Osteocyte (in vitro differentiated cells): ENCODE measurements around the gene WNT7B. TPM values are rescaled to one million over a fixed set of nuclear protein-coding genes. Genes with fewer than 3 reads are reported as not detected.

Experiments used
- DNase-seq: peaks from one replicate; pipeline ENCODE4 v3.0.0; 2021; ENCODE audit warnings: mixed read lengths; ENCODE audit not compliant: unreplicated experiment; ENCODE audit errors: extremely low spot score
- H3K27ac Mint-ChIP-seq: one replicate; pipeline ENCODE4 v1.8.0; 2021; ENCODE audit warnings: mild to moderate bottlenecking, mixed read lengths; ENCODE audit not compliant: unreplicated experiment
- H3K27me3 Mint-ChIP-seq: one replicate; pipeline ENCODE4 v1.8.0; 2021; ENCODE audit warnings: mixed read lengths; ENCODE audit not compliant: unreplicated experiment
- H3K36me3 Mint-ChIP-seq: one replicate; pipeline ENCODE4 v1.8.0; 2021; ENCODE audit warnings: mixed read lengths; ENCODE audit not compliant: unreplicated experiment
- H3K4me1 Mint-ChIP-seq: one replicate; pipeline ENCODE4 v1.8.0; 2021; ENCODE audit warnings: mixed read lengths; ENCODE audit not compliant: unreplicated experiment
- H3K4me3 Mint-ChIP-seq: one replicate; pipeline ENCODE4 v1.8.0; 2021; ENCODE audit warnings: mild to moderate bottlenecking, moderate library complexity, mixed read lengths; ENCODE audit not compliant: unreplicated experiment
- H3K9me3 Mint-ChIP-seq: one replicate; pipeline ENCODE4 v1.8.0; 2021; ENCODE audit warnings: mixed read lengths; ENCODE audit not compliant: unreplicated experiment
- CTCF ChIP-seq: fragments of 200-600 bp; sonication (generic); IDR thresholded peaks from 2 replicates; pipeline ENCODE4 v1.5.0; 2021; ENCODE audit warnings: antibody characterized with exemption, mild to moderate bottlenecking, moderate library complexity
- total RNA-seq: library from RNA; stranded (reverse); gene quantifications from 2 replicates; pipeline ENCODE4 v1.2.1, GENCODE V29; 2021

The WNT7B gene
- total RNA-seq, 1 donor from 2014 or later, result 2.3 TPM

DNA sequence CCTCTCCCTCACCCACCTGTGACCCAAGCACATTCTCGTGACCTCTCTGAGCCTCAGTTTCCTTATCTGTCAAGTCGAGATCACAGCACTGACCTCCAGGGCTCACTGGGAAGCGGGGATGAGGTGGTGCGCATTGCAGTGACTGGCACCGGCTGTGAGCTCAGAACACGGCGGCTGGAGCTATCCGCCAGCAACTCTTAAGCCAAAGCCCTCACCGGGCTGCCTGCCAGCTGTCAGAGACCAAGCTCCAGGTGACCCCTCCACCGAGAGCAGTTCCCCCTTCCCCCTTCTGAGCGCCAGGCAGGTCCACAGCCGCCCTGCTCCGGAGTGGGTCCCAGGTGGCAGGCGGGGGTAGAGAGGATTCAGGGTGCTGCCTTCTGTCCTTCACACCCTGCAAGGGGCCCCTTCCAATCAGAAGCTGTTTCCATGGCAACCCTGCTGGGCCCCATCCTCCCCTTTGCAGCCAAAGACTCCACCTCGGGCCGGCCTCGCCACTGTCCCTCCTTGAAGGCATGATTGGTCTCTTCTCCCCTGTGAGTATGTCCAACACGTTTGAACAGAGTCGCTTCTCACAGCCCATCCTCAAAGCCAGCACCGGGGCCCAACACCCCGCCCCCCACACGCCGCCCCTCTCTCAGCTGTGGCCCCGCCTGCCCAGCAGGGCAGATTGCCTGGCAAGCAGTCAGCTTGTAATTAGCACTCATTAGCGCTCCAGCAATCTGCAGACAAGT is 98.7 kb downstream of the WNT7B start:
- DNase-seq, result peak; percentile 79

GRCh38 chr22:45877651-45878050 is 99.3 kb downstream of the WNT7B start:
- TF ChIP-seq CTCF, result no peak
- Mint-ChIP-seq H3K27me3 (peaks cover 17% of the 10 kb centered on the region), H3K27ac (no peak overlapping the region), H3K4me1 (no peaks in the 10 kb centered on the region), H3K36me3 (peaks cover 8% of the 10 kb centered on the region), H3K4me3 (no peak overlapping the region), H3K9me3 (peaks cover 12% of the 10 kb centered on the region)
- DNase-seq, result no peak

More for the DNA sequence above, 98.7 kb downstream of the WNT7B start:
- H3K27ac Mint-ChIP-seq, result no peak overlapping the region
- no peaks in the 10 kb centered on the region for H3K4me1 Mint-ChIP-seq
- TF ChIP-seq CTCF, result no peak
- peaks cover 11% of the 10 kb centered on the region for H3K27me3 Mint-ChIP-seq
- peaks cover 2% of the 10 kb centered on the region for H3K36me3 Mint-ChIP-seq
- peaks cover 7% of the 10 kb centered on the region for H3K9me3 Mint-ChIP-seq
- H3K4me3 Mint-ChIP-seq, result no peak overlapping the region

GRCh38 chr22:45877036-45877380 is 100.0 kb downstream of the WNT7B start:
- peak; percentile 65 for DNase-seq
- H3K4me3 Mint-ChIP-seq, result no peak overlapping the region
- peaks cover 15% of the 10 kb centered on the region for H3K9me3 Mint-ChIP-seq
- TF ChIP-seq CTCF, result no peak
- no peaks in the 10 kb centered on the region for H3K4me1 Mint-ChIP-seq
- H3K36me3 Mint-ChIP-seq, result peaks cover 9% of the 10 kb centered on the region
- no peak overlapping the region for H3K27ac Mint-ChIP-seq
- peaks cover 18% of the 10 kb centered on the region for H3K27me3 Mint-ChIP-seq

DNA sequence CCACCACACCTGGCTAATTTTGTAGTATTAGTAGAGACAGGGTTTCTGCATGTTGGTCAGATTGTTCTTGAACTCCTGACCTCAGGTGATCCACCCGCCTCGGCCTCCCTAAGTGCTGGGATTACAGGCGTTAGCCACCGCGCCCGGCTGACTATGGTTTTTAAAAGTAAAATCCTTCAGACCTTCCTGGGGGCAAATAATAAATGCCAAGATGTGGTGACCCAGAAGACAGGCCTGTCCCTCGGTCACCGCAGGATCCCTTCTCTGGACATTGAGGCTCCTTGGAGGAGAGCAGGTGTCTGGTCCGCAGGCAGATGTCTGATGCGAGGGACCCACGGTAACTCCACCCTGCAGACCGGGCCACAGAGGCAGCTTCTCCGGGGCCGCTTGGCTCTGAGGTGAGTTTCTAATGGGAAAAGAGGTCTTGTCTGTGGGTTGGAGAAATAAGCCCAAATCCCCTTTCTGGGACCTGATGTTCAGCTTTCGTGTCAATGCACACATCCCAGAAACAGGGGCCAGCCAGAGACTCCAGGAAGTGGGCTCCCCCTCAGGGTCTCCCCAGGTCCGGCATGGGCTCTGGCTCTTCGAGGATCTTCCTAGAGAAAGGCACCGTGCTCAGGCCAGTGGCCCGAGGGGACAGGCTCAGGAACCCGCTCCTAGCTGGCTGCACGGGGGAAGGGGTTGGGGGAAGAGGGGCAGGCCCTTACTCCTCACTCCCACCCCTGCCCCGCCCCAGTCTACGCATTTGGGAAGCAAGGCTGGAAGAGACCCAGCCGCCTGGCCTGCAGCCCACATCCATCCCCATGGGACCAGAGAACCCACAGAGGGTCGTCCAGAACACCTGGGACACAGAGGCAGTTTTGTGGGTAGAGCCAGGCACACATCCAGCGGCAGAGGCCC is 100.6 kb downstream of the WNT7B start:
- Mint-ChIP-seq H3K36me3 (peaks cover 9% of the 10 kb centered on the region), H3K4me3 (no peak overlapping the region), H3K27me3 (peaks cover 18% of the 10 kb centered on the region), H3K4me1 (no peaks in the 10 kb centered on the region), H3K9me3 (peaks cover 15% of the 10 kb centered on the region), H3K27ac (no peak overlapping the region)
- no peak for TF ChIP-seq CTCF
- DNase-seq, result peak; percentile 77

- Mint-ChIP-seq H3K4me1 (no peaks in the 10 kb centered on the region), H3K9me3 (peaks cover 15% of the 10 kb centered on the region), H3K4me3 (no peak overlapping the region), H3K27ac (no peak overlapping the region), H3K27me3 (peaks cover 18% of the 10 kb centered on the region), H3K36me3 (peaks cover 11% of the 10 kb centered on the region)
- no peak for TF ChIP-seq CTCF
- no peak for DNase-seq
These were observed 104.2 kb downstream of the WNT7B start for GRCh38 chr22:45872659-45873263.
